Stimulated activated CD8-positive, alpha-beta memory T cell treated with anti-CD3 and anti-CD28 coated beads, Interleukin-2, amount 100 ng/mL, for 48 hours (primary cell): ENCODE data around the gene FAM117A.
A peak's percentile ranks its signal among the peaks of the same experiment; 100 is the strongest.

Experiments
- DNase-seq, 2 donors: peaks; one replicate each; pipeline ENCODE4 v3.0.0-alpha.2; 2020; ENCODE audit warnings: low read depth in 2 of 2

Gene FAM117A

GRCh38 chr17:49707608-49708514 is 56.1 kb downstream of the FAM117A start, which contains the start of gene SLC35B1:
TSS of gene SLC35B1 (minus strand) at chr17:49707964. CDS start at chr17:49707833, 131 bp downstream.
- DNase-seq = peak; percentile 95 to 98

DNA sequence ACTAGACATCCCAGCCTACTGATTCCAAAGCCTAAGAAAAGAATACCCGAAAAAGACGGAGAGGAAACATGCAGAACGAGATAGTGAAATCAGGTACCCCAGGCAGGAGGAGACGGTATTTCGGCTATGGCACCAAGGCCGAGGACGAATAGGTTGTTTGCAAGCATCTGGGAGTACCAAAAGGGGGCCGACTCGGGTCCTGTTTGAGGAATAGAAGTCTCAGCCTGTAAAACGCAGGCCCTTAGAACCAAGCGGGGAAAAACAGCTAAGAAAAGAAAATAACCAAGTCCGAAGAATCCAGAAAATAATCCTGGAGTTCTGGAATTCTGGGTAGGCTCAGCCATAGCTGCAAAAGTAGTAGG is 56.7 kb downstream of the FAM117A start:
- DNase-seq = no peak

DNA sequence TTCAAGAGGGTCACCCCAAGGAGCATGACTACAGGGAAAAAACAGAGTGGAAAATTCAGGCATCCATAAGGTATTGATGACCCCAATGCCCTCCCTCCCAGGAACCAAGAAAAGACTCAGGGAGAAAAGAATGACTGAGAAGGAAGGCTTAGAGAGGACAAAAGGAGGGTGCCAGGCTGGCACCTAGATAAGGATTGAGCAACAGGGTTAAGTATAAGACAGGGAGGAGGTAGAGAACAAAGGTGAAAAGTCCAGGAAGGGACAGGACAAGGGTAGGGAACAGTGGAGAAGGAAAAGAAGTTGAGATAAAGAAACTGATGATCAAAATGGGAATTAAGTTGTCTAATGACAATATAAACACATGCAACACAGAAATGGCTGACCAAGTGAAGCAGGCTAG is 58.7 kb downstream of the FAM117A start:
- DNase-seq = no peak

DNA sequence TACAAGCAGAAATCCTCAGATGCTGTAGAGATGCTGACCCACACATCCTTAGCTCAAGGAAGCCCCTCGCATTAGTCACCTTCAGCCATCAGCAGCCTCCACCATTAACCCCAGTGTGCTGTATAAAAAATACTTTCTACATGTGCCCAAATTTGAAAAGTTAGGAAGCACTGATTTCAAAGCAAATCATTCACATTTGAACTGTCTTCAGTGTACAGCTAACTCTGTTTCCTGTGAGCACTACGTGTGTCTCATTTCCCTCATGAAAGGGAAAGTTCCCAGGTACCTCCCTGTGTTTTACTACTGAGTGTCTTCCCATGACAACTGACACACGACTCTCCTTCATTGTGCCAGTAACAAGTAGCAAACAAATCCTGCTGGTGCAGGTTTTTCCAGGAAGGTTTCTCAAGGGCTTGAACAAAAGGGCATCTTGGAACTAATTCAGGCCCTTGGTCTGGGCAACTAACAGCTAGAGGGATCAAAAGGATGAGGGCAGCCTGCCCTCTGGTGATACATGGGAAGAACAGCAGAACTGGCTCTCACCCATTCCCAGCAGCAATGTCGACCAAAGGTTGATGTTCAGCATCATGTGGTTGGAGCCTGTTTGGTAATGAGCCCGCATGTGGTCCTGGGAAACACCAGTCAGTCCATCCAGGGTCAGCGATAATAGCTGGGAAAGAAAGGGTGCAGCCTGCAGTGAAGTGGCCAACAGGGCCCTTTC is 60.2 kb downstream of the FAM117A start:
- no peak for DNase-seq

- no peak for DNase-seq
Measured at GRCh38 chr17:49700960-49701359, 63.0 kb downstream of the FAM117A start.

DNA sequence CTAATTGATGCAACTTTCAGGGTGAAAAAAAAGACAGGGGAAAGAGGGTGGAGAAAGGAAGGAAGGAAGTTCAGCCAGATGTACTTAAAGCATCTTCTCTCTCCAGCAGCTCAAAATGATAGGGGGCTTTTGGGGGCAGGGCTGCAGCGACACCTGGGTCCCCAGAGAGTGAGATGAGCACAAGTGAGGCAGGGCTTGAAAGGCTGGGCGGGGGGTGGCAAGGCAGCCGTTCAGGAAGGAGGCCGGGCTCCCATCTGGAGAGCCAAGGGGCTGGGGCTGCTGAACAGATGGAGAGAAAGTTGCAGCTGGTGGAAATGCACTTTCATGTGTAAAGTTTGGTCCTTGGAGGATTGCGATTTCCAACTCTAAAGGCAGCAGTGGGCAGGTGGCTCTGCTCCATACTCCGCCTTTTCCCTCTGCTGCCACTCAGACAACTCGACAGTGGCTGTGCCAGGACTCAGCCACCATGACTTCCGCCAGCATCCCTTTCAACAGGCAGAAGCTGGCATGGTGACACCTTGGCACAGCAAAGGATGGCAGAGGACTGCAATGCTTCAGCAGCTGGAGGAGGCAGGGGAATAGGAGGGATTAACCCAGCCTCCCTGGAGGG is 63.9 kb downstream of the FAM117A start:
- DNase-seq = no peak

DNA sequence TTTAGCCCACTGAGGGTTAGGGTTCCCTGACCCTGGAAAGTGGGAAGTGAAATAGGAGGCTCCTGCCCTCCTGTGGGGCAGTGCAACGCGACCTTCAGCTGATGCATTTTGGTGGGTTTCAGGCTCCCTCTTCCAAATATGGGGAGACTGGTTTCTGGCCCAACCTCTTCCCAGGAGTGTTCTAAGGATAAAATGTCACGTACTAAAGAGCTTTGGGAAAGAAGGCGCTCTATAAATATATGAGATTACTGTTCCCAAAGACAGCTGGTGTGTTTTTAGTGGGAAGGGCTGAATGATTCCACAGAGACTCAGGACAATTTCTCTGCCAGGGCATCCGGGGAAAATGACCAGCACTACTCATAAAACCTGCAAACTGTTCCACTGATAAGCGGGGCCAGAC is 65.9 kb downstream of the FAM117A start:
- no peak for DNase-seq

- peak; percentile 52 to 63 for DNase-seq
Measured at GRCh38 chr17:49696233-49696761, 67.6 kb downstream of the FAM117A start.

GRCh38 chr17:49695698-49696232 is 68.2 kb downstream of the FAM117A start:
- DNase-seq = no peak

DNA sequence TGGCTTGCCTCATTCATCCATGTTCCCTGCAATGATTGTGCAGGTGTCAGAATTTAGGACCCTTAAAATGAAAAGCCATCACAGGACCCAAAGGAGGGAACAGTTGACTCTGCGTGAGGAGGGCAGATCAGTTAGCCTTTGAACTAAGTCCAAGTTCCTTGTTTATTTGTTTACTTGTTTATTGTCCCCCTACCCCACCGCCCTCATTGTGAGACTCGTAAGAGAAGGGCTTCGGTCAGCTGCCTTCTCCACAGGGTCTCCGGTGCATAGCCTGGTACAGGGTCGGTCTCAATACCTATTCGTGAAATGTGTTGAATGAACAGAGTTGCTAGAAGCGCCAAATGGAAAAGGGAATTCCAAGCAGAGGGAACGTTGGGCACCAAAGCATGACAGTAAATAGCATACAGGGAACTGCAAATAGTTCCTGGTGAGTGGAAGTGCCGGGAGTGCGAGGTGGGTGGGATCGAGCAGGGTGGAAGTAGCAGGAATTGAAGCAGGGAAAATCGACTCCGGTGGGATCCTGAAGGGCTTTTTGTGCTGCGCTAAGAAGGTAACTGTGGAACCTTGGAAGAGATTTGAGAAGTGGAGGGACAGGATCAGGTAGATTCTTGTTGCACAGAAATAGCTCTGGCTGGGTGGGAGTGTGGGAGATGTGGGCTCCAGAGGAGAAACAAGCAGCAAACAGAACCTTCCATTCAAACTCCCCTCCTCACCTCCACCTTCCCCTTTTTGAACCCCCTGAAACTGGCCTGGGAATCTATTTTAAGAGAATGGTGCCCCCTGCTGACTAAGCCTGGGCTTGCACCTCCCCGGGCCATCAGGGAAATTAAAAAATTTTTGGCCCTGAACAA is 68.9 kb downstream of the FAM117A start:
- peak; percentile 52 to 73 for DNase-seq

DNA sequence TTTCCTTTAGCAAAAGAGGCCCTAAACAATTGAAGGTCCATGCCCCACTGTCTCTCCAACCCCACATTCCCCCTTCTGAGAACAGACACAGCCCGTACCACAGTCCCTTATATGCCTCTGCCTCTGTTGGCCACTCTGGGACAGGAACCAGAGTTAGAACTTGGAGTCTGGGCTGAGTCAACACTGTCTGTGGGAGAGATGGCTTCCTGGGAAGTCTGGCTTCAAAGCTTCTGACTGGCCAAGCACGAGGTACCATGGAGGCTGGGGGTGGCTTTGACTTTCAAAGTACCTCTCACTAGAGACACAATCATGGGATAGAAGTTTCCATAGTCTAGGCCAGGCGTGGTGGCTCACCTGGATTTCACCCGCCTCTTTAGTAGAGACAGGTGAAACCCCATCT is 71.2 kb downstream of the FAM117A start:
- no peak for DNase-seq

- DNase-seq = no peak
Measured at GRCh38 chr17:49691677-49692191, 72.2 kb downstream of the FAM117A start.

GRCh38 chr17:49691086-49691676 is 72.8 kb downstream of the FAM117A start:
- DNase-seq = no peak

DNA sequence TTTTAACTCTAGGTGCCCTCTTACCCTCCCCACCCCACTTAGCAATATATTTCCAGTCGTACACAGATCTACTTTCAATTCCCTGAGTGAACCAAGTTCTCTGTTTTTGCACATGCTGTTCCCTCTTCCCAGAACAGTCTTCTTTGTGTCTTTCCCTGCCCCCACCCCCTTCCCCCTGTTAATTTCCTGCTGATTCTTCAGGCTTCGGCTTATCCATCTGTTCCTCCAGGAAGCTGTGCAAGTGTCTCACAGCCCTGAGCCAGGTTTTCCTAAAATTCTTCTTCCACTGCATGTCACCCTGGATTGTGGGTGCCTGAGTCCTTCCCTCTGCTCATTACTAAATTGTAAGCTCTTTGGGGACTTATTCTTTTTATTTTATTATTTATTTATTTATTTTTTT is 73.7 kb downstream of the FAM117A start:
- DNase-seq = no peak

GRCh38 chr17:49688848-49689247 is 75.1 kb downstream of the FAM117A start:
- no peak for DNase-seq

- DNase-seq = no peak
Measured at GRCh38 chr17:49687878-49688491, 75.9 kb downstream of the FAM117A start.

DNA sequence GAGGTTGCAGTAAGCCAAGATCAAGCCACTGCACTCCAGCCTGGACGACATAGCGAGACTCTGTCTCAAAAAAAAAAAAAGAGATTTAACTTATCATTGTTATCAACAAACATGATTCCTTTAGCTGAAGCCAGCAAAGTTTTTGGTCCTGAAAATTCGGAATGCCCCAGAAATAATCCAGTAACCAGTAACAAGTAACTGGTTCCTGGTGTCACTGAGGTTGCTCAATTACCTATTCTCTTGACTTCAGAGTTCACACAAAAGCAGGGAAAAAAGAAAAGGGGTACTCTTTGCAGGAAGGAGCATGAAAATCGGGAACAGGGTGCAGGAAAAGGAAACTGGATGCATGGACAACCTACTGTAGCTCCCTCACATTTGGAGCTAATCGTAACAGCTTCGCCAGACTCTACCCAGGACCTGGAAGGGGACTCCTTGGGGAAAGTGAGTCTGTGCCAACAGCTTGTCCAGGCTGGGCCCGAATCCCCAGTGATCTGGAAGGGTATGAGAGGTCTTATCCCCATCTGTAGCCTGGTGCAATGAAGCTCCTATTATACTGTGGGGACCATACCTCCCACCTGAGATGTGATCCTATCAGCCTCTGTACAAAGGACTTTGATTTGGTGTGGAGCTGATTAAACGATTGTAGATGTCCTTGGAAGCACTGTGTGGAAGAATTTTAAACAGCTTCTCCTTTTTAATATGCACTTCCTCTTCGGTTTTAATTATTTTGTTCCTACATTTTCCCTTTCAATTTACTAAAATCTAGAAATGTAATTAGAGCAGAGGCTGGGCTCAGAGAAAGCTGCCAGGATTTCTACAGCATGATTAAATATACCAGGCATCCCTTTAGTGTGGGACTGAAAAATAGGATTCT is 82.6 kb downstream of the FAM117A start:
- DNase-seq = no peak

DNA sequence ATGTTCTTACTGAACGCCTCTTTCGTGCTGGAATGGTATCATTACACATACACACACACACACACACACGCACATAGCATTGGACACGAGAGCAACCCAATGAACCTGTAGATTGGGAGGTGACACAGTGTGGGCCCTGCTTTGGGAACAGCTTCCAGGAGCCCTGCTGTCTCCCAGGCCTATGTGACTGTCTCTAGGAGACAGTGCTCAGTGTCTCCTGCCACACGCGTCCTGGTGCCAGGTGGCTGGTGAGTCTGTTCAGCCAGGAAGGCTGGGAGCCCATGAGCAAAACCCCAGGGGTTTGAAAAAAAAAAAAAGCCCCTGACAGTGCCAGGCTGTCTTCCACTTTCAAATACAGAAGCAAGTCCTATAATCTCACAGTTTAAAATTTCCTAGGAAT is 83.6 kb downstream of the FAM117A start:
- DNase-seq = no peak
